ENCODE results near the gene ZDHHC3.

The ZDHHC3 gene, protein sequence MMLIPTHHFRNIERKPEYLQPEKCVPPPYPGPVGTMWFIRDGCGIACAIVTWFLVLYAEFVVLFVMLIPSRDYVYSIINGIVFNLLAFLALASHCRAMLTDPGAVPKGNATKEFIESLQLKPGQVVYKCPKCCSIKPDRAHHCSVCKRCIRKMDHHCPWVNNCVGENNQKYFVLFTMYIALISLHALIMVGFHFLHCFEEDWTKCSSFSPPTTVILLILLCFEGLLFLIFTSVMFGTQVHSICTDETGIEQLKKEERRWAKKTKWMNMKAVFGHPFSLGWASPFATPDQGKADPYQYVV

GRCh38 chr3:44976002-44976815, at the start of gene ZDHHC3, which contains the start of gene EXOSC7:
TSS of gene ZDHHC3 (minus strand) at chr3:44976174. CDS start at chr3:44959436, 16,738 bp downstream.
TSS of gene EXOSC7 (plus strand) at chr3:44976244. CDS start at chr3:44976278, 34 bp downstream.
- peak; percentile 76 for DNase-seq (ENCODE audit: low read depth)

DNA sequence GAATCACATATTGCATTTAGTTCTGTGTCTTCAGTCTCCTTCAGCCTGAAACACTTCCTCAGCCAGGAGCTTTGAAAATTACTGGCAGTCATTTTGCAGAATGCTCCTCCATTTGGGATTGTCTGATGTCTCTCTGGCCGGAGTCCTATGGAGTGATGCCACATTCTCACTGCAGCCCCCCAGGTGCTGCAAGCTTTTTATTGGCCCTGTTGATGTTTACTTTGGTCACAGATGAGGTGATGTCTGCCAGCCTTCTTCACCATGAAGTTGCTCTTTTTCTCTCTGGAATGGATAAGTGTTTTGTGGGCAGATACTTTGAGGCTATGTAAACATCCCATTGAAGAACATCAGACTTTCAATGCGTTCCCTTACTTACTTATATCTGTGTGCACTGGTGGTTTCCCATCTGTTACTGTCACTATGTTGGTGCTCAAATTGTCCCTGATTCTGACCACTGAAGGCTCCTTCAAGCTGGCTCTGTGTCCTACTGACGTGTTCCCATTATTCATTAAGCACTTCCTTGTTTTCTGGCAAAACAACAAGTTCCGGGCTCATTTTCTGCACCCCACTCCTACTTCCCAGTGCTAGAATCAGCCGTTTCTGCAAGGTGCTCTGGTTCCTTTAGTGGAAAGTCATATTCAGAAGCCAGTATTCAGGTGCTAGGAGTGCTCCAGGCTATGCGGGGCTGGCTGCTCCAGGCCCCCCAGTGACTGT, 48.7 kb upstream of the ZDHHC3 start:
- DNase-seq (ENCODE audit: low read depth): no peak

GRCh38 chr3:45023675-45024074, 47.7 kb upstream of the ZDHHC3 start:
- no peak for DNase-seq (ENCODE audit: low read depth)

- no peak for DNase-seq (ENCODE audit: low read depth)
Measured at GRCh38 chr3:45021524-45022297, 45.7 kb upstream of the ZDHHC3 start.

DNA sequence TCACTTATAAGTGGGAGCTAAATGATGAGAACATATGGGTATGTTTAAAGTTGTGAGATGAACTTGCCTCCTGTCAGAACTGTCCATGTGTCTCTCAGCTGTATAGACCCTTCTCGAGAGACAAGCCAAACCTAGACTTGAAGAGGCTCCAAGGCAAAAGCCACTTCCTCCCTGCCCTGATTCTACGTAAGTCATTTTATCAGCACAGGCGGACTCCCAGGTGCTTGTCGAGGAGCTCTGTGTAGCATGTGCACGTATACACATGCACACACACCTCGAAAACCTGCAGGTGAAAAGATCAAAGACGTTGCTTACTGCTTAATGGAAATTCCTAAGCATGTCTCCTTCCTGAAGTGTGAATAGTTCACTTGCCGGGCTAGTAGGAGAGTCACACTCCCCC, 44.6 kb upstream of the ZDHHC3 start:
- no peak for DNase-seq (ENCODE audit: low read depth)

DNA sequence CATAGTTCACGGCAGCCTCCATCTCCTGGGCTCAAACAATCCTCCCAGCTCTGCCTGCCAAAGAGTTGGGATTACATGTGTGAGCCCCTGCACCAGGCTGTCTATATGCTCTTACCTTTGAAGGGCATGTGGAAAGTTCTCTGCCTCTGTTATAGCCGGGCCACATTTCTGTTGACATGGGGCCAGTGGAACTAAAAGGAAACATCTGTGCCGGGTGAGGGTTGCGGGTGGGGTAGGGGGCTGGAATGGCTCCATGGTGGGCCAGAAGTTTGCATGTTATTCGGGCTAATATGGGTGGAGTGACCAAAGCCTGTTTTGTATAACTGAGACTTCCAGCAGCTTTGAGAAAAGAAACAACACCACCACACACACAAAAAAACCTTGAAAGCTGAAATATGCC, 41.8 kb upstream of the ZDHHC3 start:
- no peak for DNase-seq (ENCODE audit: low read depth)

- DNase-seq (ENCODE audit: low read depth): no peak
Measured at GRCh38 chr3:45016916-45017315, 40.9 kb upstream of the ZDHHC3 start.

DNA sequence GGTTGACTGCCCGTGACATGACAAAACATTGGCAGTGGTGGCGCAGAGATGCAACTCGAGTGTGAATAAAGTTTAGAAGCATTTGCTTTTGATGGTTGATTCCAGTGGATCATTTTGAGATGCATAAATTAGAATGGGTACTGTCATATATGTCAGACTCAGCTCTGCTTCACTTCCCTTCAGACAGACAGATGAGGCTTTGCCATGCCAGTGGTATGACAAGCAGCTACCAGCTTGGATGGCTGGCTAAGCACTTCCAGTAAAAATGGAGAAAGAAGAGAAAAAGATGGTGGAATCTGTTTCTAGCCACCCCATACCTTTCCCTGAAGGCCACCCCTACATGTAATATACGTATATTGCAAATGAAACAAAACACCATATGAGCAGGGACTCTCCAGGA, 36.6 kb upstream of the ZDHHC3 start:
- DNase-seq (ENCODE audit: low read depth): no peak

- DNase-seq (ENCODE audit: low read depth): no peak
Measured at GRCh38 chr3:45011756-45012508, 36.0 kb upstream of the ZDHHC3 start.

GRCh38 chr3:45010811-45011333, 34.9 kb upstream of the ZDHHC3 start:
- DNase-seq (ENCODE audit: low read depth): no peak

DNA sequence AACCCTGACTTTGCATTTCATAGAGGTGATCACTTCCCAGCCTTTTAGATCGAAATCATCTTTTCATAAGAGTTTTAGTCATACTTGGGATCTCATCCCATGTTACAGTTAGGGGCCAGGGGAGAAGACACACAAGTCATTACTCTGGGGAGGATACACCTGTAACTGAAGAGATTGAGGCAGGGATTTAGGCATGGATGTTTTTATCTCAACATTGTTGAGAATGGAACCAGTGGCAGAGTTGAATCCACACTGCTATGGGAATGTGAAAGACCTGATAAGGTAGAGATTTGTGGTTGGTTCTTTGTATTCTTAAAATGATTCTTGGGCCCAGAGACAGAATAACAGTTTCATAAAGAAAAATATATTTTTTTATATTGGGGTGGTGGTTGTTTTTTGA, 33.9 kb upstream of the ZDHHC3 start:
- no peak for DNase-seq (ENCODE audit: low read depth)

GRCh38 chr3:45008117-45008516, 32.1 kb upstream of the ZDHHC3 start:
- no peak for DNase-seq (ENCODE audit: low read depth)

DNA sequence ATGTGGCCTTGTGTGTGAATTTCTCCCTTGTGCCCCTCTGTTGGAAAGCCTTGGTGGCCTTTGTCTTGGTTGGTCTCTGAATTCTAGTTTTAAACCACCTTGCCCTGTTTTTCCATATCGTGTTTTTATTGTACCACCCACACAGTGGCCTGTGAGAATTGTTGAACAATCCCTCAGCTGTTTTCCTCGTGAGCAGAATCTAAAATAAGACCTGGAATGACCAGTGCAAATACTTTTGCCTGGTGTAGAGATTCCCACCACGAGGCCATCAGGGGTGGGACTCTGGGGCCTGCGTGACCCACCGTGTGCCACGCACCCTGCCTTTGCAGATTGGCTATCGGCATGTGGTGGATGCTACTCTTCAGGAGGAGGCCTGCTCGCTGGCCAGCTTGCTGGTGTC, 31.1 kb upstream of the ZDHHC3 start:
- DNase-seq (ENCODE audit: low read depth): no peak

DNA sequence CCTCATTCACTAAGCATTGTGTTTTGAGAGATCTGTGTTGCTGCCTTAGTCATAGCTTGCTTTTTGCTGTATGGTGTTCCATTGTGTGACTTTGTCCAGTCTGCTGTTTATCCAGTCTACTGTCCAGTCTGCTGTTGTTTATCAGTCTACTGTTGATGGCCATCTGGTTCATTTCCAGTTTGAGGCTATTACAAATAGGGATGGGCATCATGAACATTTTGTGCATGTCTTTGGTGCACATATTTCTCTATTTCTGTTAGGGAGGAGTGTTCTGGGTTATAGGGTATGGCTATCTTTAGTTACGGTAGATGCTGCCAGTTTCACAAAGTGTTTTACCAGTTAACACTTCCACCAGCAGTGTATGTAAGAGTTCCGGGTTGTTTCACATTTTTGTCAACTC, 27.9 kb upstream of the ZDHHC3 start:
- no peak for DNase-seq (ENCODE audit: low read depth)

- no peak for DNase-seq (ENCODE audit: low read depth)
Measured at GRCh38 chr3:45003406-45003805, 27.4 kb upstream of the ZDHHC3 start.

- DNase-seq (ENCODE audit: low read depth): no peak
Measured at GRCh38 chr3:45002720-45003119, 26.7 kb upstream of the ZDHHC3 start.

- DNase-seq (ENCODE audit: low read depth): no peak
Measured at GRCh38 chr3:45002139-45002660, 26.2 kb upstream of the ZDHHC3 start.

GRCh38 chr3:45001738-45002137, 25.8 kb upstream of the ZDHHC3 start:
- no peak for DNase-seq (ENCODE audit: low read depth)

GRCh38 chr3:45000823-45001222, 24.8 kb upstream of the ZDHHC3 start:
- no peak for DNase-seq (ENCODE audit: low read depth)

DNA sequence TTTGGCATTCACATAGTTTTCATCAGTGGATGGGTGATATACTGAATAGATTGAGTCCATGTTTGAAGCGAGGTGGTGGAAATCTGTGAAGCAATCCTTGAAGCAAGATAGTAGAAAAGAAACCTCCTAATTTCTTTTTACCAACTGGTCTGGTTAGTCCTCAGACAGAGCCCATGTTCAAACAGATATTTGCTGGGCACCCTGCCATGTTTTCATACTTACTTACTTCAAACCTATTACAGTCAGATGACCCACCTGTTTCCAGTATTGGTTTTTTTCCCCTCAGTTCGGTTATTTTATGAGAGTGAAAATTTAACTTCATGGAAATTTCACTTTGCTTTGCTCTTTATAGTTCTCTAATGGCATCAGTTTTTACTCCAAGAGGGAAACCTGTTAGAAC, 23.8 kb upstream of the ZDHHC3 start:
- no peak for DNase-seq (ENCODE audit: low read depth)

GRCh38 chr3:44996556-44996969, 20.6 kb upstream of the ZDHHC3 start:
- no peak for DNase-seq (ENCODE audit: low read depth)
